NT2/D1 (cell line): ENCODE results near the gene PSG5.
"Not testable (repeated sequence)": the region's sequence is repeated elsewhere in the genome, so short reads cannot be mapped to it uniquely, and the experiment has no call there.

Experiments
- SUZ12 ChIP-seq: IDR thresholded peaks from 2 replicates; pipeline ENCODE4 v1.6.1; 2011; ENCODE audit not compliant: insufficient read length, insufficient read depth; ENCODE audit errors: extremely low read depth
- YY1 ChIP-seq: IDR thresholded peaks from 2 replicates; pipeline ENCODE4 v1.6.1; 2011; ENCODE audit not compliant: insufficient read length, insufficient read depth
- ZNF274 ChIP-seq: IDR thresholded peaks from 2 replicates; pipeline ENCODE4 v1.6.1; 2011; ENCODE audit warnings: mild to moderate bottlenecking, low read depth, low read length

GRCh38 chr19:43226986-43227385, 40.6 kb upstream of the PSG5 start:
- not testable (repeated sequence) for TF ChIP-seq YY1, ZNF274, SUZ12
